Natural killer cell (primary cell): ENCODE results near the gene CYP39A1. TPM values are rescaled to one million over a fixed set of nuclear protein-coding genes. Genes with fewer than 3 reads are reported as not detected.

ENCODE experiments used
- ATAC-seq, 3 donors: fragments of 150-1000 bp in 2 of 3; fragments of 200-7000 bp in 1 of 3; cut with Tn5 transposase; 1 replicate in 1 of 3; 2 replicates in 2 of 3; pipeline ENCODE4 v1.10.0; 2021; ENCODE audit warnings: mild to moderate bottlenecking in 2 of 3, moderate library complexity in 2 of 3
- DNase-seq, 2 donors: peaks; one replicate each; pipeline versions ENCODE4 v3.0.0 to v3.0.0-alpha.2; 2013 to 2021; ENCODE audit warnings: mixed read lengths in 1 of 2
- H3K27ac ChIP-seq: one replicate; pipeline ENCODE4 v1.5.1; 2013; ENCODE audit warnings: mild to moderate bottlenecking, low read length
- H3K27me3 ChIP-seq: one replicate; pipeline ENCODE4 v1.6.1; 2013; ENCODE audit warnings: low read length; ENCODE audit not compliant: control insufficient read depth, insufficient read depth
- H3K36me3 ChIP-seq: one replicate; pipeline ENCODE4 v1.6.1; 2013; ENCODE audit warnings: low read length; ENCODE audit not compliant: control insufficient read depth, insufficient read depth
- H3K4me1 ChIP-seq: one replicate; pipeline ENCODE4 v1.6.1; 2013; ENCODE audit warnings: low read length; ENCODE audit not compliant: control insufficient read depth, insufficient read depth
- H3K4me3 ChIP-seq: one replicate; pipeline ENCODE4 v1.5.1; 2013; ENCODE audit warnings: low read length
- H3K9me3 ChIP-seq: one replicate; pipeline ENCODE4 v1.6.1; 2013; ENCODE audit warnings: low read length; ENCODE audit not compliant: control insufficient read depth, insufficient read depth
- H3K27ac Mint-ChIP-seq, 2 donors: one replicate each; pipeline ENCODE4 v1.8.0; 2022; ENCODE audit warnings: mild to moderate bottlenecking in 2 of 2, mixed read lengths in 2 of 2, moderate library complexity in 1 of 2
- H3K27me3 Mint-ChIP-seq, 2 donors: one replicate each; pipeline ENCODE4 v1.8.0; 2022; ENCODE audit warnings: low read depth in 2 of 2, mixed read lengths in 2 of 2
- H3K36me3 Mint-ChIP-seq: one replicate; pipeline ENCODE4 v1.8.0; 2022; ENCODE audit warnings: mixed read lengths
- H3K4me1 Mint-ChIP-seq, 2 donors: one replicate each; pipeline ENCODE4 v1.8.0; 2022; ENCODE audit warnings: mixed read lengths in 2 of 2
- H3K4me3 Mint-ChIP-seq: one replicate; pipeline ENCODE4 v1.8.0; 2022; ENCODE audit warnings: mild to moderate bottlenecking, moderate library complexity, mixed read lengths
- H3K9me3 Mint-ChIP-seq, 2 donors: one replicate each; pipeline ENCODE4 v1.8.0; 2022; ENCODE audit warnings: mixed read lengths in 2 of 2
- CTCF ChIP-seq: fragments of 200-600 bp; IDR thresholded peaks from one replicate; pipeline ENCODE4 v1.8.0; 2022; ENCODE audit warnings: antibody characterized with exemption
- WGBS: methylation state at CpG from one replicate; pipeline ENCODE4 v1.1.7; 2013; ENCODE audit warnings: missing lambda C conversion rate; ENCODE audit not compliant: insufficient coverage; 5-methylcytosine and 5-hydroxymethylcytosine counted together
- intact Hi-C: fragments of 100-400 bp; cut with micrococcal nuclease; formaldehyde crosslinking; loops from one replicate; pipeline ENCODE4 v1.14.2; 2022
- total RNA-seq, 4 donors: library from RNA; stranded (reverse); fragments of 120-200 nt in 1 of 4; gene quantifications; one replicate each; pipeline versions ENCODE4 v1.2.3 to v1.2.4, GENCODE V29; 2013 to 2022

Gene CYP39A1
- total RNA-seq, 3 donors from 2014 or later (not counting 1 experiment from before 2014, with no cell fraction given): not detected

DNA sequence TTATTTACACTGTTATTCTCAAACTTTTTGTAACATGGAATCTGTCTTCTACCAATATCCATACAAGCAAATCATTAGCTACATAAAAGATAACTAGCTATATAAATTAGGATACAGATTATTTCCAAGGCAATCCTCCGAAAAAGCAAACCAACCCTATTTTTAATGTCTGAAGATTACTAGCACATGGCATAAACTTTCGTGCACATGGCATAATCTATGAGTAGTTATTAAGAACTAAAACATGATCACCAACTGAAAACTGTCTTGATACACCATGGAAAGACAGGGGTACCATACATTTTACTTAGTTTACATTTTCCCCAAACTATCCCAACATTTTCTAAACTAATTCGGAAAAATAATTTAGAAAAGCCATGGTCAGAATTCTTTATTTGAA lies 54.4 kb downstream of the CYP39A1 start:
- WGBS: 100% methylated on average over 1 of the region's 3 CpGs
- Mint-ChIP-seq H3K4me1 (no peaks in the 10 kb centered on the region), H3K36me3 (no peaks in the 10 kb centered on the region), H3K27ac (no peak overlapping the region), H3K27me3 (peaks cover 16 to 34% of the 10 kb centered on the region in 2 donors), H3K9me3 (no peaks in the 10 kb centered on the region), H3K4me3 (no peak overlapping the region)
- H3K4me3 ChIP-seq: no peak overlapping the region
- intact Hi-C loops: no loop called here
- no peaks in the 10 kb centered on the region for H3K36me3 ChIP-seq
- no peaks in the 10 kb centered on the region for H3K27me3 ChIP-seq
- H3K4me1 ChIP-seq: no peaks in the 10 kb centered on the region
- TF ChIP-seq CTCF: no peak
- no peak for DNase-seq
- no peaks in the 10 kb centered on the region for H3K9me3 ChIP-seq
- no peak overlapping the region for H3K27ac ChIP-seq
- no peak for ATAC-seq

DNA sequence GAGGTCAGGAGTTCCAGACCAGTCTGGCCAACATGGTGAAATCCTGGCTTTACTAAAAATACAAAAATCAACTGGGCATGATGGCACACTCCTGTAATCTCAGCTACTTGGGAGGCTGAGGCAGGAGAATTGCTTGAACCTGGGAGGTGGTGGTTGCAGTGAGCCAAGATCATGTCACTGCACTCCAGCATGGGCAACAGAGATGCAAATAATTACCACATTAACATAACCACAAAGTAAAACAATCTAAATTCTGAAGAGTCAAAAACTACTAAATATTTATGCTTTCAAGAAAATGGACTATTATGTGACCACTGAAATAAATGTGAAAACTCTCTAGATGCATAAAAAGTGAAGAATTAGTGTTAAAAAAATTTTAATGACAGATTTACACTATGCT lies 59.9 kb downstream of the CYP39A1 start:
- H3K4me1 Mint-ChIP-seq: no peaks in the 10 kb centered on the region
- no peaks in the 10 kb centered on the region for H3K4me1 ChIP-seq
- intact Hi-C loops: no loop called here
- ATAC-seq (no peak), DNase-seq (no peak)
- no peak overlapping the region for H3K27ac Mint-ChIP-seq
- H3K4me3 ChIP-seq: no peak overlapping the region
- H3K36me3 Mint-ChIP-seq: no peaks in the 10 kb centered on the region
- no peaks in the 10 kb centered on the region for H3K9me3 Mint-ChIP-seq
- no peaks in the 10 kb centered on the region for H3K36me3 ChIP-seq
- H3K9me3 ChIP-seq: no peaks in the 10 kb centered on the region
- no peak overlapping the region for H3K4me3 Mint-ChIP-seq
- peaks cover 12 to 28% of the 10 kb centered on the region in 2 donors for H3K27me3 Mint-ChIP-seq
- no peak overlapping the region for H3K27ac ChIP-seq
- no peaks in the 10 kb centered on the region for H3K27me3 ChIP-seq
- no peak for TF ChIP-seq CTCF

DNA sequence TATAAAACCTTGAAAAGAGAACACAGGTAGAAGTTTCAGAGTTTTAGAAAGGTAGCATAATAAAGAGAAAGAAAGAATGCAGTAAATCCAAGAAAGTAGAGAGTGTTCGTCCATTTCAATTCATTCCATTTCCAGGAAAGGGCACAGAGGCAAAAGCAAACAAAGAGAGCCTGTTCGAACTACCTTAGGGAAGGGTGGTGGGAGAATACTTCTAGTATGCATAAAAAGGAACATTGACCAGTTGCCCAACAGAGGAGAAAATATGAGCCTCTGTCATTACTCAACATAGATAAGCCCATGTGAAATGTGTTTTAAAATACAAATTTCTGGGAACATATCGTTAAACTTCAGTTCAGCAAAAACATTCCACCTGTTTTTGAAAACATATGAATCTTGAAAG lies 60.6 kb downstream of the CYP39A1 start:
- no peaks in the 10 kb centered on the region for H3K36me3 Mint-ChIP-seq
- intact Hi-C loops: no loop called here
- H3K27me3 ChIP-seq: no peaks in the 10 kb centered on the region

More for the DNA sequence above, 60.6 kb downstream of the CYP39A1 start:
- H3K9me3 Mint-ChIP-seq: no peaks in the 10 kb centered on the region
- ATAC-seq: no peak
- WGBS: 94% methylated on average over 2 of the region's 3 CpGs
- Histone ChIP-seq H3K4me3 (no peak overlapping the region), H3K36me3 (no peaks in the 10 kb centered on the region), H3K9me3 (no peaks in the 10 kb centered on the region), H3K4me1 (no peaks in the 10 kb centered on the region), H3K27ac (no peak overlapping the region)
- DNase-seq: no peak
- H3K4me3 Mint-ChIP-seq: no peak overlapping the region
- H3K4me1 Mint-ChIP-seq: no peaks in the 10 kb centered on the region
- peaks cover 12 to 27% of the 10 kb centered on the region in 2 donors for H3K27me3 Mint-ChIP-seq
- no peak overlapping the region for H3K27ac Mint-ChIP-seq
- no peak for TF ChIP-seq CTCF
